ENCODE results near the gene TMEM151B. TPM values are rescaled to one million over a fixed set of nuclear protein-coding genes. Genes with fewer than 3 reads are reported as not detected.

Gene TMEM151B
- total and polyA plus RNA-seq, 2 of the 13 experiments (the other 11 are each of a cell fraction or from before 2014, with no cell fraction given) = not detected

DNA sequence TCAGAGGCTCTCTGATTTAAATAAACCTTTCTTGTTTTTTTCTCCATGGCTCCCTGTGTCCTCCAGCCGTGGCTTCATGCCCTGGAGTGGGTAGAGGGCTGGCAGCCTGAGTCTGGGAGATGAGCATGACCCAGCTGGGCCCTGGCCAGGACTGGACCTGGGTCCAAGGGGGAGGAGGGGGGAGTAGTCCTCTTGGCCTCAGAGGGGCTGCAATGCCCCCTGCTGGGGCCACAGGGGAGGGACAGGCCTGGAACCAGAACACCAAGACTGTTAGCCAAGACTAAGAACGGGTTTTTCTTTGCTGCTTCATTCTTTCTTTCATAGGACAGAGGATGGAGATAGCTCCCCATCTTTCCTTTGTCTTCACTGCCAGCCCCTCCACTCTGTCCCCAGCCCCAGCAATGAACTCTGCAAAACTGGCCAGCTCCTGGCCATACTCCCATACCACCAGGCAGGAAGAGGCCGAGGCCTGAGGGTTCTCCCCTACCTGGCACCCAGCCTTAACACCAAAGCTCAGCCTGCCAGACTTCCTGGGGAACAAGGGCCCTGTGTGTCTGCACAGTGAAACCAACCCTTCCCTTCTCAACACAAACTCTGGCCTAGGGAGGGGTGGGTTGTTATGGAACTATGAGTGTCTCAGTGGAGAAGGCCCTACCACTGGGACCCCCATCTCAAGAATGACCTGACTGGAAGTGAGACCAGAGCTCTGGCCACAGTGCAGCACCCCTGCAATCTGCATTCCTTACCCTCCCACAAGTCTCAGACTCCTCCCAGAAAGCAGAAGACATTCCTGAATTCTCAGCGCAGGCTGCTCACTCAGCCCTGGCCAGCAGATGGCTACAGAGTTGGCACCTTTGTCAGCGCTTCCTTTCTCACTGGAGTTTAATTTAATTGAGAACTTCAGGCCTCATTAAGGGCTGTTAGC lies 35.9 kb upstream of the TMEM151B start (continued):
- no peak for TF ChIP-seq IKZF4 (CRISPR knock-in tag; IDR thresholded peaks at IDR 0.05; ENCODE audit: borderline replicate concordance, low read depth, not compliant biosample characterization)
- TF ChIP-seq HDAC2 (CRISPR knock-in tag; IDR thresholded peaks at IDR 0.05) = peak; percentile 40; the same call in 1 of the 2 replicates
- TF ChIP-seq ZNF326 (CRISPR knock-in tag; IDR thresholded peaks at IDR 0.05; ENCODE audit: borderline replicate concordance) = no peak
- TF ChIP-seq, protein P1, sequence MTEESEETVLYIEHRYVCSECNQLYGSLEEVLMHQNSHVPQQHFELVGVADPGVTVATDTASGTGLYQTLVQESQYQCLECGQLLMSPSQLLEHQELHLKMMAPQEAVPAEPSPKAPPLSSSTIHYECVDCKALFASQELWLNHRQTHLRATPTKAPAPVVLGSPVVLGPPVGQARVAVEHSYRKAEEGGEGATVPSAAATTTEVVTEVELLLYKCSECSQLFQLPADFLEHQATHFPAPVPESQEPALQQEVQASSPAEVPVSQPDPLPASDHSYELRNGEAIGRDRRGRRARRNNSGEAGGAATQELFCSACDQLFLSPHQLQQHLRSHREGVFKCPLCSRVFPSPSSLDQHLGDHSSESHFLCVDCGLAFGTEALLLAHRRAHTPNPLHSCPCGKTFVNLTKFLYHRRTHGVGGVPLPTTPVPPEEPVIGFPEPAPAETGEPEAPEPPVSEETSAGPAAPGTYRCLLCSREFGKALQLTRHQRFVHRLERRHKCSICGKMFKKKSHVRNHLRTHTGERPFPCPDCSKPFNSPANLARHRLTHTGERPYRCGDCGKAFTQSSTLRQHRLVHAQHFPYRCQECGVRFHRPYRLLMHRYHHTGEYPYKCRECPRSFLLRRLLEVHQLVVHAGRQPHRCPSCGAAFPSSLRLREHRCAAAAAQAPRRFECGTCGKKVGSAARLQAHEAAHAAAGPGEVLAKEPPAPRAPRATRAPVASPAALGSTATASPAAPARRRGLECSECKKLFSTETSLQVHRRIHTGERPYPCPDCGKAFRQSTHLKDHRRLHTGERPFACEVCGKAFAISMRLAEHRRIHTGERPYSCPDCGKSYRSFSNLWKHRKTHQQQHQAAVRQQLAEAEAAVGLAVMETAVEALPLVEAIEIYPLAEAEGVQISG (CRISPR knock-in tag; IDR thresholded peaks at IDR 0.05) = peak; percentile 61
- TF ChIP-seq, protein P2, sequence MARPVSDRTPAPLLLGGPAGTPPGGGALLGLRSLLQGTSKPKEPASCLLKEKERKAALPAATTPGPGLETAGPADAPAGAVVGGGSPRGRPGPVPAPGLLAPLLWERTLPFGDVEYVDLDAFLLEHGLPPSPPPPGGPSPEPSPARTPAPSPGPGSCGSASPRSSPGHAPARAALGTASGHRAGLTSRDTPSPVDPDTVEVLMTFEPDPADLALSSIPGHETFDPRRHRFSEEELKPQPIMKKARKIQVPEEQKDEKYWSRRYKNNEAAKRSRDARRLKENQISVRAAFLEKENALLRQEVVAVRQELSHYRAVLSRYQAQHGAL (CRISPR knock-in tag; IDR thresholded peaks at IDR 0.05; ENCODE audit: not compliant biosample characterization) = no peak
- peak; percentile 87; the same call in 1 of the 2 replicates for TF ChIP-seq RXRB (CRISPR knock-in tag; IDR thresholded peaks at IDR 0.05; ENCODE audit: borderline replicate concordance)
- TF ChIP-seq NFKB2 (CRISPR knock-in tag; IDR thresholded peaks at IDR 0.05; ENCODE audit: borderline replicate concordance) = peak; percentile 63; the same call in 1 of the 2 replicates
- TF ChIP-seq KDM2A (CRISPR knock-in tag; IDR thresholded peaks at IDR 0.05; ENCODE audit: borderline replicate concordance, low read depth) = peak; percentile 71; the same call in 1 of the 2 replicates
- TF ChIP-seq, protein P3, sequence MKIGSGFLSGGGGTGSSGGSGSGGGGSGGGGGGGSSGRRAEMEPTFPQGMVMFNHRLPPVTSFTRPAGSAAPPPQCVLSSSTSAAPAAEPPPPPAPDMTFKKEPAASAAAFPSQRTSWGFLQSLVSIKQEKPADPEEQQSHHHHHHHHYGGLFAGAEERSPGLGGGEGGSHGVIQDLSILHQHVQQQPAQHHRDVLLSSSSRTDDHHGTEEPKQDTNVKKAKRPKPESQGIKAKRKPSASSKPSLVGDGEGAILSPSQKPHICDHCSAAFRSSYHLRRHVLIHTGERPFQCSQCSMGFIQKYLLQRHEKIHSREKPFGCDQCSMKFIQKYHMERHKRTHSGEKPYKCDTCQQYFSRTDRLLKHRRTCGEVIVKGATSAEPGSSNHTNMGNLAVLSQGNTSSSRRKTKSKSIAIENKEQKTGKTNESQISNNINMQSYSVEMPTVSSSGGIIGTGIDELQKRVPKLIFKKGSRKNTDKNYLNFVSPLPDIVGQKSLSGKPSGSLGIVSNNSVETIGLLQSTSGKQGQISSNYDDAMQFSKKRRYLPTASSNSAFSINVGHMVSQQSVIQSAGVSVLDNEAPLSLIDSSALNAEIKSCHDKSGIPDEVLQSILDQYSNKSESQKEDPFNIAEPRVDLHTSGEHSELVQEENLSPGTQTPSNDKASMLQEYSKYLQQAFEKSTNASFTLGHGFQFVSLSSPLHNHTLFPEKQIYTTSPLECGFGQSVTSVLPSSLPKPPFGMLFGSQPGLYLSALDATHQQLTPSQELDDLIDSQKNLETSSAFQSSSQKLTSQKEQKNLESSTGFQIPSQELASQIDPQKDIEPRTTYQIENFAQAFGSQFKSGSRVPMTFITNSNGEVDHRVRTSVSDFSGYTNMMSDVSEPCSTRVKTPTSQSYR (CRISPR knock-in tag; IDR thresholded peaks at IDR 0.05; ENCODE audit: borderline replicate concordance) = peak; percentile 82; the same call in 1 of the 2 replicates
- TF ChIP-seq ZMYM4 (CRISPR knock-in tag; IDR thresholded peaks at IDR 0.05) = peak; percentile 68; the same call in 1 of the 2 replicates
- peak; percentile 93 for TF ChIP-seq STAG1 (CRISPR knock-in tag; IDR thresholded peaks at IDR 0.05)
- TF ChIP-seq ZNF572 (CRISPR knock-in tag; IDR thresholded peaks at IDR 0.05) = no peak
- TF ChIP-seq HMG20B (CRISPR knock-in tag; conservative IDR thresholded peaks at IDR 0.05) = 0 out of 2 replicates have a peak, but pooled peaks have one; percentile 16
- TF ChIP-seq CHD4 (IDR thresholded peaks at IDR 0.05; ENCODE audit: borderline replicate concordance, low read length) = peak; percentile 44; the same call in 1 of the 2 replicates
- TF ChIP-seq ZMYM3 (CRISPR knock-in tag; IDR thresholded peaks at IDR 0.05) = peak; percentile 63
- no peak; the same call in 2 of the 3 replicates for TF ChIP-seq MXI1 (IDR thresholded peaks at IDR 0.05; ENCODE audit: borderline replicate concordance, low read depth, low read length)
- TF ChIP-seq ZNF879 (CRISPR knock-in tag; IDR thresholded peaks at IDR 0.05) = 0 out of 2 replicates have a peak, but pooled peaks have one; percentile 10
- TF ChIP-seq, protein P4, sequence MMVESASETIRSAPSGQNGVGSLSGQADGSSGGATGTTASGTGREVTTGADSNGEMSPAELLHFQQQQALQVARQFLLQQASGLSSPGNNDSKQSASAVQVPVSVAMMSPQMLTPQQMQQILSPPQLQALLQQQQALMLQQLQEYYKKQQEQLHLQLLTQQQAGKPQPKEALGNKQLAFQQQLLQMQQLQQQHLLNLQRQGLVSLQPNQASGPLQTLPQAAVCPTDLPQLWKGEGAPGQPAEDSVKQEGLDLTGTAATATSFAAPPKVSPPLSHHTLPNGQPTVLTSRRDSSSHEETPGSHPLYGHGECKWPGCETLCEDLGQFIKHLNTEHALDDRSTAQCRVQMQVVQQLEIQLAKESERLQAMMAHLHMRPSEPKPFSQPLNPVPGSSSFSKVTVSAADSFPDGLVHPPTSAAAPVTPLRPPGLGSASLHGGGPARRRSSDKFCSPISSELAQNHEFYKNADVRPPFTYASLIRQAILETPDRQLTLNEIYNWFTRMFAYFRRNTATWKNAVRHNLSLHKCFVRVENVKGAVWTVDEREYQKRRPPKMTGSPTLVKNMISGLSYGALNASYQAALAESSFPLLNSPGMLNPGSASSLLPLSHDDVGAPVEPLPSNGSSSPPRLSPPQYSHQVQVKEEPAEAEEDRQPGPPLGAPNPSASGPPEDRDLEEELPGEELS (CRISPR knock-in tag; IDR thresholded peaks at IDR 0.05) = 0 out of 2 replicates have a peak, but pooled peaks have one; percentile 46
- peak; percentile 80; the same call in 1 of the 2 replicates for TF ChIP-seq ZNF792 (CRISPR knock-in tag; IDR thresholded peaks at IDR 0.05)
- no peak; the same call in 1 of the 2 replicates for TF ChIP-seq ZNF441 (CRISPR knock-in tag; IDR thresholded peaks at IDR 0.05; ENCODE audit: borderline replicate concordance)

Measured in HepG2 (cell line).